Body of pancreas (tissue), 4 donors: ENCODE results near the gene EFNA2.

Experiments used
- POLR2A ChIP-seq, 3 donors: fragments of 450-650 bp; IDR thresholded peaks; one replicate each; pipeline ENCODE4 v1.6.1; 2016; ENCODE audit warnings: antibody characterized with exemption in 3 of 3, mild to moderate bottlenecking in 2 of 3
- TF ChIP-seq, protein P1 (sequence below), 7 experiments: fragments of 450-650 bp in 4 of 7; fragments of 200-600 bp in 3 of 7; sonication (generic) in 3 of 7; IDR thresholded peaks; one replicate each; pipeline ENCODE4 v1.5.1; 2016 to 2019; ENCODE audit warnings: antibody characterized with exemption in 7 of 7

DNA sequence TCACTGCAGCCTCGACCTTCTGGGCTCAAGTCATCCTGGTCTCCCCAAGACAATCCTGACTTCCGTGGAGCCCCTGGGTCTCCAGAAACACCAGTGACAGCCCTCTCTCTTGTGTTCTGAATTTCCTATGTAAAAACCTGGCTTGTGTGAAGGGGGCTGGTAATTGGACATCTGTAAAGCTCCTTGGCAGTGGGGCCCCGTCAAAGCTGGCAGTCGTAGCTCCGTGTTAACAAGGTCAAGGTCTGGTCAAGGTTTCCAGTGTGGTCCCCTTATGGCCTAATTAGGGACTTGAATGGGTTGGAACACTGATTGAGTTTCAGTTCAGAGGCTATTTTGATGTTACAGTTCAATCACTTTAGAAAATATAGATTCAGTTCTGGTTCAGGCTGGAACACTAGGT lies 65.2 kb downstream of the EFNA2 start:
- TF ChIP-seq, protein P1, sequence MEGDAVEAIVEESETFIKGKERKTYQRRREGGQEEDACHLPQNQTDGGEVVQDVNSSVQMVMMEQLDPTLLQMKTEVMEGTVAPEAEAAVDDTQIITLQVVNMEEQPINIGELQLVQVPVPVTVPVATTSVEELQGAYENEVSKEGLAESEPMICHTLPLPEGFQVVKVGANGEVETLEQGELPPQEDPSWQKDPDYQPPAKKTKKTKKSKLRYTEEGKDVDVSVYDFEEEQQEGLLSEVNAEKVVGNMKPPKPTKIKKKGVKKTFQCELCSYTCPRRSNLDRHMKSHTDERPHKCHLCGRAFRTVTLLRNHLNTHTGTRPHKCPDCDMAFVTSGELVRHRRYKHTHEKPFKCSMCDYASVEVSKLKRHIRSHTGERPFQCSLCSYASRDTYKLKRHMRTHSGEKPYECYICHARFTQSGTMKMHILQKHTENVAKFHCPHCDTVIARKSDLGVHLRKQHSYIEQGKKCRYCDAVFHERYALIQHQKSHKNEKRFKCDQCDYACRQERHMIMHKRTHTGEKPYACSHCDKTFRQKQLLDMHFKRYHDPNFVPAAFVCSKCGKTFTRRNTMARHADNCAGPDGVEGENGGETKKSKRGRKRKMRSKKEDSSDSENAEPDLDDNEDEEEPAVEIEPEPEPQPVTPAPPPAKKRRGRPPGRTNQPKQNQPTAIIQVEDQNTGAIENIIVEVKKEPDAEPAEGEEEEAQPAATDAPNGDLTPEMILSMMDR (IDR thresholded peaks at IDR 0.05), result no peak
- no peak for TF ChIP-seq POLR2A (IDR thresholded peaks at IDR 0.05)
